ENCODE measurements around the gene SOBP.

DNA sequence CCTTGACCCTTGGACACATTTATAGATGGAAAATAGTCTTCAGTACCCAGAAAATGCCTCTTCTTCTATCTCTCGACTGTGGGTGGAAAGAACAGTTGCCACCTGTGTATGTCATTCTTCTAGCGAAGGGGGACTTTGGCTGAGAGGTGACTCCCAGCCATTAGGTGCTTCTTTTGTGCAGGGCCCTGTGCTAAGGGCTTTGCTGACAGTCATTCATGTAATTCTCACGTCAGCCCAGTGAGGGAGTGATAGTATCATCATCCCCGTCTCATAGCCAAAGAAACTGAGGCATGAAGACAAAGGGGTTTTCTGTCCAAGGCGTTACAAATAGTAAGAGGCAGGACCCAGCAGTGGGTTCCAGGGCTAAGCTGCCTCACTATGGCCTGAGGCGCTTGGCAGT is 173.4 kb downstream of the SOBP start:
- TF ChIP-seq, protein P1, sequence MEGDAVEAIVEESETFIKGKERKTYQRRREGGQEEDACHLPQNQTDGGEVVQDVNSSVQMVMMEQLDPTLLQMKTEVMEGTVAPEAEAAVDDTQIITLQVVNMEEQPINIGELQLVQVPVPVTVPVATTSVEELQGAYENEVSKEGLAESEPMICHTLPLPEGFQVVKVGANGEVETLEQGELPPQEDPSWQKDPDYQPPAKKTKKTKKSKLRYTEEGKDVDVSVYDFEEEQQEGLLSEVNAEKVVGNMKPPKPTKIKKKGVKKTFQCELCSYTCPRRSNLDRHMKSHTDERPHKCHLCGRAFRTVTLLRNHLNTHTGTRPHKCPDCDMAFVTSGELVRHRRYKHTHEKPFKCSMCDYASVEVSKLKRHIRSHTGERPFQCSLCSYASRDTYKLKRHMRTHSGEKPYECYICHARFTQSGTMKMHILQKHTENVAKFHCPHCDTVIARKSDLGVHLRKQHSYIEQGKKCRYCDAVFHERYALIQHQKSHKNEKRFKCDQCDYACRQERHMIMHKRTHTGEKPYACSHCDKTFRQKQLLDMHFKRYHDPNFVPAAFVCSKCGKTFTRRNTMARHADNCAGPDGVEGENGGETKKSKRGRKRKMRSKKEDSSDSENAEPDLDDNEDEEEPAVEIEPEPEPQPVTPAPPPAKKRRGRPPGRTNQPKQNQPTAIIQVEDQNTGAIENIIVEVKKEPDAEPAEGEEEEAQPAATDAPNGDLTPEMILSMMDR (IDR thresholded peaks at IDR 0.05), result no peak
- no peak for TF ChIP-seq POLR2A (IDR thresholded peaks at IDR 0.05)
